ENCODE data around the gene MAPK1.

GRCh38 chr22:21861264-21861848 lies 6.1 kb downstream of the MAPK1 start:
- TF ChIP-seq ZNF217 (CRISPR knock-in tag; IDR thresholded peaks at IDR 0.05) (no peak), MAFK (IDR thresholded peaks at IDR 0.05; ENCODE audit: low read length) (no peak), CREB1 (IDR thresholded peaks at IDR 0.05) (no peak), CREB1 (CRISPR knock-in tag; IDR thresholded peaks at IDR 0.05) (no peak), ZNF76 (CRISPR knock-in tag; IDR thresholded peaks at IDR 0.05; ENCODE audit: borderline replicate concordance) (no peak)
